ENCODE results near the gene CSNK2B.

DNA sequence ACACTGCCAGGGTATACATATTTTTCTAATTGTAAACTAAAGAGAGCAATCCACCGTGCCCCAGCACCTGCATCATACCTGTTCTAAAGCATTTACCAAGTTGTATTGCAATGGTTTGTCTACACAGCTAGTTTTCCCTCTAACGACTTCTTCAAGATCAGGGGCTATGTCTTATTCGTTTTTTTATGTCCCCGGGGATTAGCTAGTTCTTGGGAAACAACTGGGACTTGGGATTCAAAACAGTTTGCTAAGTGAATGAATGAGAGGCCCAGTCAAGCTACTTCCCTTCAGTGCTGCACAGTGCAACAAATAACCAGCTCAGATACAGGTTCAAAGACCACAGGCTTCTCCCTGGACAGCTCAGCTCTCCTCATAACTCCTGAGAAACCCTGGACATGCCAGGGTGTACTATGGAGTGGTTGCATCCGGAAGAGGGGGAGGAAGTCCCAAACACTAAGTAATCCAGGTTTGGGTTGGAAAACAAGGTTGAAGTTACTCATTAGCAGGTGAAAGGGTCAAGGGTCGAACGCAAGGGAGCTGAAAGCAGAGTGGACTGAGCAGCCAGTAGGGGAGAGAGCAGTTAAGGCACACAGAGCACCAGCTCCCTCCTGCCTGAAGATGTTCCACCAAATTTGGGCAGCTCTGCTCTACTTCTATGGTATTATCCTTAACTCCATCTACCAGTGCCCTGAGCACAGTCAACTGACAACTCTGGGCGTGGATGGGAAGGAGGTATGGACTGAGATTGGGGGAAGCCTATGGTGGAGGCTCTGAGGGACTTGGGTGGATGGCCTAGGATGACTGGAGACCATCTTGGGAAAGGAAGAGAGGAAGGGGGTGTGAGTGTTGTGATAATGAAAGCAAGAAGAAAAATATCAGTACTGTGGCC is 10.3 kb upstream of the CSNK2B start, which contains the start of gene APOM:
- TF ChIP-seq, protein P1, sequence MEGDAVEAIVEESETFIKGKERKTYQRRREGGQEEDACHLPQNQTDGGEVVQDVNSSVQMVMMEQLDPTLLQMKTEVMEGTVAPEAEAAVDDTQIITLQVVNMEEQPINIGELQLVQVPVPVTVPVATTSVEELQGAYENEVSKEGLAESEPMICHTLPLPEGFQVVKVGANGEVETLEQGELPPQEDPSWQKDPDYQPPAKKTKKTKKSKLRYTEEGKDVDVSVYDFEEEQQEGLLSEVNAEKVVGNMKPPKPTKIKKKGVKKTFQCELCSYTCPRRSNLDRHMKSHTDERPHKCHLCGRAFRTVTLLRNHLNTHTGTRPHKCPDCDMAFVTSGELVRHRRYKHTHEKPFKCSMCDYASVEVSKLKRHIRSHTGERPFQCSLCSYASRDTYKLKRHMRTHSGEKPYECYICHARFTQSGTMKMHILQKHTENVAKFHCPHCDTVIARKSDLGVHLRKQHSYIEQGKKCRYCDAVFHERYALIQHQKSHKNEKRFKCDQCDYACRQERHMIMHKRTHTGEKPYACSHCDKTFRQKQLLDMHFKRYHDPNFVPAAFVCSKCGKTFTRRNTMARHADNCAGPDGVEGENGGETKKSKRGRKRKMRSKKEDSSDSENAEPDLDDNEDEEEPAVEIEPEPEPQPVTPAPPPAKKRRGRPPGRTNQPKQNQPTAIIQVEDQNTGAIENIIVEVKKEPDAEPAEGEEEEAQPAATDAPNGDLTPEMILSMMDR (conservative IDR thresholded peaks at IDR 0.05), result no peak
- TF ChIP-seq ZFX (IDR thresholded peaks at IDR 0.05), result no peak
